ENCODE results near the gene XRN2. TPM values are rescaled to one million over a fixed set of nuclear protein-coding genes. Genes with fewer than 3 reads are reported as not detected.
A peak's percentile ranks its signal among the peaks of the same experiment; 100 is the strongest.

Gene XRN2
- total RNA-seq, 2 donors from 2014 or later, result 77.9 to 81.8 TPM

GRCh38 chr20:21273755-21274386, 29.3 kb upstream of the XRN2 start:
- H3K9me3 Mint-ChIP-seq, result peaks cover 0 to 2% of the 10 kb centered on the region in 2 donors
- no peaks in the 10 kb centered on the region for H3K4me1 Mint-ChIP-seq (ENCODE audit: low read depth)
- no peak for ATAC-seq (replicated peaks in 1 of 2)
- H3K4me3 Mint-ChIP-seq, result no peak overlapping the region
- peaks cover 18% of the 10 kb centered on the region for H3K27me3 Mint-ChIP-seq (ENCODE audit: low read depth)
- no peak for DNase-seq
- H3K36me3 Mint-ChIP-seq (ENCODE audit: insufficient read depth in 2 of 2), result peaks cover 0 to 2% of the 10 kb centered on the region in 2 donors
- H3K27ac Mint-ChIP-seq, result no peak overlapping the region

DNA sequence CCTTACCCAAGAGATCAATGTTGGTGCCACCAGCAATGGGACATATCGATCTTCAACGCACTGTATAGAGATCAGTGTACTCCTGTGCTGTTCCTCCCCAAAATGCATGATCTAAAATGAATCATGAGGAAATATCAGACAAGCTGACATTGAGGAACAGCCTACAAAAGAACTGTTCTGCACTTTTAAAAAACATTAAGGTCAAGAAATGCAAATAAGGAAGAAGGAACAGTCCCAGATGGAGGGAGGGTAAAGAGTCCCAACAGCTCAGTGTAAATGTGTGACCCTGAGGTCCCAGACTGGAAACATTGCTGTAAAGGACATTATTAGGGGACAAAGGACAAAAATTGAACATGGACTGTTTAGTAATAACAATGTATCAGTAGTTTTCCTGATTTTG, 24.3 kb upstream of the XRN2 start:
- Mint-ChIP-seq H3K27me3 (ENCODE audit: low read depth) (peaks cover 35% of the 10 kb centered on the region), H3K4me1 (ENCODE audit: low read depth) (peaks cover 10% of the 10 kb centered on the region), H3K36me3 (ENCODE audit: insufficient read depth in 2 of 2) (no peaks in the 10 kb centered on the region), H3K4me3 (no peak overlapping the region), H3K27ac (no peak overlapping the region), H3K9me3 (no peaks in the 10 kb centered on the region)
- DNase-seq (no peak), ATAC-seq (replicated peaks in 1 of 2) (no peak)

- ATAC-seq (replicated peaks in 1 of 2), result no peak
Measured at GRCh38 chr20:21279706-21280521, 23.2 kb upstream of the XRN2 start.

GRCh38 chr20:21280522-21281016, 22.6 kb upstream of the XRN2 start:
- peaks cover 10% of the 10 kb centered on the region for H3K4me1 Mint-ChIP-seq (ENCODE audit: low read depth)
- H3K36me3 Mint-ChIP-seq (ENCODE audit: insufficient read depth in 2 of 2), result peaks cover under 1 to 3% of the 10 kb centered on the region in 2 donors
- DNase-seq (no peak), ATAC-seq (replicated peaks in 1 of 2) (no peak)
- no peak overlapping the region for H3K4me3 Mint-ChIP-seq
- H3K27ac Mint-ChIP-seq, result no peak overlapping the region
- peaks cover under 1 to 2% of the 10 kb centered on the region in 2 donors for H3K9me3 Mint-ChIP-seq
- peaks cover 39% of the 10 kb centered on the region for H3K27me3 Mint-ChIP-seq (ENCODE audit: low read depth)

More at GRCh38 chr20:21279706-21280521, 23.2 kb upstream of the XRN2 start:
- Mint-ChIP-seq H3K4me1 (ENCODE audit: low read depth) (peaks cover 10% of the 10 kb centered on the region), H3K4me3 (no peak overlapping the region), H3K36me3 (ENCODE audit: insufficient read depth in 2 of 2) (peaks cover 0 to 3% of the 10 kb centered on the region in 2 donors), H3K9me3 (no peaks in the 10 kb centered on the region), H3K27ac (no peak overlapping the region), H3K27me3 (ENCODE audit: low read depth) (peaks cover 35% of the 10 kb centered on the region)
- DNase-seq, result no peak

- Mint-ChIP-seq H3K36me3 (ENCODE audit: insufficient read depth in 2 of 2) (peaks cover 6 to 7% of the 10 kb centered on the region in 2 donors), H3K9me3 (peaks cover 6 to 7% of the 10 kb centered on the region in 2 donors), H3K27ac (no peak overlapping the region), H3K27me3 (ENCODE audit: low read depth) (peaks cover 40% of the 10 kb centered on the region), H3K4me3 (no peak overlapping the region), H3K4me1 (ENCODE audit: low read depth) (no peaks in the 10 kb centered on the region)
- no peak for ATAC-seq (replicated peaks in 1 of 2)
- DNase-seq, result no peak
Measured at GRCh38 chr20:21286775-21287174, 16.4 kb upstream of the XRN2 start.

DNA sequence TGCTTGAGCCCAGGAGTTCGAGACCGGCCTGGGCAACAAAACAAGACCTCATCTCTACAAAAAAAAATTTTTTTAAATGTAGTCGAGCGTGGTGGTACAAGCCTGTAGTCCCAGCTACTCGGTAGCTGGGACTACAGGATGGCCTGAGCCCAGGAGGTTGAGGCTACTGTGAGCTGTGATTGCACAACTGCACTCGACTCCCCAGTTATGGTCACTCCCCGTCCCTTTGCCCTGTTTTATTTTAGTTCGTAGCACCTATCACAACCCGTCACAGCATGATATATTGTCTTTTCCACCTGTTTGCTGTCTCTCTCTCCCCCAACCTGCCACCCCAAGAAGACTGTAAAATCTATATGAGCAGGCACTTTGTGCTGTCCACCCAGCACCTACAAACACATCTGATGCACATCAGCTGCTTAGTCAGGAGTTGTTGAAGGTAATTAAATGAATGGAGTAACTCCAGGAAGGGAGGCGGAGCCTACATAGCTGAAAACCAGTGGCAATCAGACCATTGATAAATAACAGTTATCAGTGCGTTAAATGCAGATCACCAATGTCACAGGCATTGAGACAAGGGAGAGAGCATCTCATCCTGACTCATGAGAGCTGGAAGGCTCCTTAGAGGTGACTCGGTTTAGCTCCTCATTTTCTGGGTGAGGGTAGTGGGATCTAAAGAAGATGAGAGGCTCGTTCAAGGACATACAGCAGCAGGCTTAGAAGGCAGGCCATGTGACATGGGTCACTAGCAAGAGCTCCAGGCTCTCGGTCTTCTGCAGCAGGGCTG, 14.4 kb upstream of the XRN2 start:
- peaks cover 6 to 7% of the 10 kb centered on the region in 2 donors for H3K9me3 Mint-ChIP-seq
- no peak for DNase-seq
- ATAC-seq (replicated peaks in 1 of 2), result no peak
- H3K27ac Mint-ChIP-seq, result no peak overlapping the region
- no peaks in the 10 kb centered on the region for H3K4me1 Mint-ChIP-seq (ENCODE audit: low read depth)
- H3K27me3 Mint-ChIP-seq (ENCODE audit: low read depth), result peaks cover 32% of the 10 kb centered on the region
- peaks cover 6 to 7% of the 10 kb centered on the region in 2 donors for H3K36me3 Mint-ChIP-seq (ENCODE audit: insufficient read depth in 2 of 2)
- no peak overlapping the region for H3K4me3 Mint-ChIP-seq

- H3K4me3 Mint-ChIP-seq, result no peak overlapping the region
- no peak for ATAC-seq (replicated peaks in 1 of 2)
- peaks cover 6 to 7% of the 10 kb centered on the region in 2 donors for H3K9me3 Mint-ChIP-seq
- no peak overlapping the region for H3K27ac Mint-ChIP-seq
- H3K4me1 Mint-ChIP-seq (ENCODE audit: low read depth), result no peaks in the 10 kb centered on the region
- peaks cover 3 to 7% of the 10 kb centered on the region in 2 donors for H3K36me3 Mint-ChIP-seq (ENCODE audit: insufficient read depth in 2 of 2)
- no peak for DNase-seq
- H3K27me3 Mint-ChIP-seq (ENCODE audit: low read depth), result peaks cover 32% of the 10 kb centered on the region
Measured at GRCh38 chr20:21289651-21290050, 13.5 kb upstream of the XRN2 start.

DNA sequence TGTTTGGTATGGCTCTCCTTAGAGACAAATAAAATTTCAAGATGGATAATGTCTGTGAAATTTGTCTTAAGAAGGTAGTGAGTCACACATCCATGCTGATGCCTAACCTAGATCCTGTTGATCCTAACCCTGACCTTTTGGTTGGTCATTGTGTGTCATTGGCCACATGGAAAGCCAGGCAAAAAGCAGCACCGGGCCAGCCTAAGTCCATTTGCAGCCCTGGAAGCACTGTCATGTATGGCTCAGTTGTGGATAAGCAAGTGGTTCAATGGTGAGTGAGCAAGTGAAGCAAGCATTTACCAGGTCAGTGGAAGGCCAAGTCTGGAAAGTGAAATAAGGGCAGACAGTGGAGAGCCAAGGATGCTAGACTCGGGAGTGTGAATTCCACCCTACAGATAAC, 12.1 kb upstream of the XRN2 start:
- ATAC-seq (replicated peaks in 1 of 2) (no peak), DNase-seq (no peak)
- Mint-ChIP-seq H3K4me1 (ENCODE audit: low read depth) (no peaks in the 10 kb centered on the region), H3K27ac (no peak overlapping the region), H3K27me3 (ENCODE audit: low read depth) (peaks cover 23% of the 10 kb centered on the region), H3K36me3 (ENCODE audit: insufficient read depth in 2 of 2) (peaks cover 0 to 2% of the 10 kb centered on the region in 2 donors), H3K4me3 (no peak overlapping the region), H3K9me3 (peaks cover under 1% of the 10 kb centered on the region in 2 donors)

GRCh38 chr20:21294755-21295154, 8.4 kb upstream of the XRN2 start:
- Mint-ChIP-seq H3K4me3 (no peak overlapping the region), H3K27me3 (ENCODE audit: low read depth) (peaks cover 8% of the 10 kb centered on the region), H3K36me3 (ENCODE audit: insufficient read depth in 2 of 2) (no peaks in the 10 kb centered on the region), H3K9me3 (no peaks in the 10 kb centered on the region), H3K27ac (no peak overlapping the region), H3K4me1 (ENCODE audit: low read depth) (peaks cover 19% of the 10 kb centered on the region)
- no peak for ATAC-seq (replicated peaks in 1 of 2)
- no peak for DNase-seq

GRCh38 chr20:21301940-21302663, 1.0 kb upstream of the XRN2 start:
- DNase-seq, result no peak
- peaks cover 10 to 14% of the 10 kb centered on the region in 2 donors for H3K36me3 Mint-ChIP-seq (ENCODE audit: insufficient read depth in 2 of 2)
- H3K4me3 Mint-ChIP-seq, result peak overlapping the region; percentile 95 to 96
- H3K9me3 Mint-ChIP-seq, result no peaks in the 10 kb centered on the region
- ATAC-seq (replicated peaks in 1 of 2), result no peak
- H3K27me3 Mint-ChIP-seq (ENCODE audit: low read depth), result no peaks in the 10 kb centered on the region
- H3K4me1 Mint-ChIP-seq (ENCODE audit: low read depth), result peaks cover 43% of the 10 kb centered on the region
- H3K27ac Mint-ChIP-seq, result peak overlapping the region; percentile 90

DNA sequence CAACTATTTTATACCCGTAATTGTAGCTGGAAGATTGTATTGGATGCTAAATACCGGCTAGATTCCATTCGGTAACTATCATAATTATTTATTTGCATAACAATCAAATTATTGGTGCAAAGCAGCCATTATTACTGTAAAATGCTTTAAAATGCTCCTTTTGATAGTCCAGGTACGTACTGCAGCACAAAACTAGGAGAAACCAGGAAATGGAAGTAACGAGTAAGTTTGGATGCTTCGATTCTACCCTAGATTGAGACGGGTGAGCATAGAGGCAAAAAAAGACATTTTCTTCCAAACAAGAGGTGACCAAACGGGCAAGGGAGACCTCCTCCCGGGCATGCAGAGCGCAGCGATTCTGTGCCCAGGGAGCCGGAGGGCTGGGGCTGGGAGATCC, 469 bp upstream of the XRN2 start:
- Mint-ChIP-seq H3K27ac (peak overlapping the region; percentile 90), H3K27me3 (ENCODE audit: low read depth) (no peaks in the 10 kb centered on the region), H3K4me3 (peak overlapping the region; percentile 95 to 96), H3K4me1 (ENCODE audit: low read depth) (peaks cover 43% of the 10 kb centered on the region), H3K36me3 (ENCODE audit: insufficient read depth in 2 of 2) (peaks cover 10 to 14% of the 10 kb centered on the region in 2 donors), H3K9me3 (no peaks in the 10 kb centered on the region)
- DNase-seq, result no peak
- no peak for ATAC-seq (replicated peaks in 1 of 2)

DNA sequence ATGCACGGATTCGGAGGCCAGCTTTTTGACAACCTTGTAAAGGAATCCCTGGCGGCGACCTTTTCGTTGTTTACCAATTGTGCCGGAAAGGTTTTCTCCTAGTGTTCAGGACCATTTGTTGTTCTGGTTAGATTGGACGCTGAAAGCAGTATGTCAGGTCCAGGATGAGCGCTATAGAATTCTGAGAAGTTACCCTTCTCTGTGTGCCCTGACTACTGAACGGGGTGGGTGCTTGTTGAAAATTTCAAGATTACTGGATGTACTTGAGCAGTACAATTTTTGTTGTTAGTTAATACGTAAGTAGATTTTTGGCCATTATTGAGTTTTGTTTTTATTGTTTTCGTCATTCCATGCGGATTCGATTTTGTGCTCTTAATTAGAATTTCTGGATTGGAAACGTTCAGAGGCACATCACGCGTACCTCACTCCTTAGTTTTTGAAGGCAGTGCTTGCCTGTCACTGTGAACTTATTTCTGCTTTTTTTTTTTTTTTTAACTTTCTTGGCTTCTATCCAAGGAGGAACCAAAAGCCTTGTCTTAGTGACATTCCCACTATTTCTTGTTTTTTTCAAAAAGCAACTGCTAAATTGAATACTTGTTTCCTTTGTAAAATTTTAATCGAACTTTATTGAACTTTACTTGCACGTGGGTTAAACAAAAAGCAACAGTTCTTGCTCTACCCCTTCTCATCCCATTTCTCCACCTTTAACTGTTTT, 898 bp downstream of the XRN2 start:
- ATAC-seq (replicated peaks in 1 of 2), result peak; percentile 34 to 44
- no peaks in the 10 kb centered on the region for H3K27me3 Mint-ChIP-seq (ENCODE audit: low read depth)
- H3K4me3 Mint-ChIP-seq, result peak overlapping the region; percentile 95 to 96

More for the DNA sequence above, 898 bp downstream of the XRN2 start:
- H3K27ac Mint-ChIP-seq, result peak overlapping the region; percentile 97
- peaks cover 43% of the 10 kb centered on the region for H3K4me1 Mint-ChIP-seq (ENCODE audit: low read depth)
- no peak for DNase-seq
- H3K9me3 Mint-ChIP-seq, result peaks cover 0 to 2% of the 10 kb centered on the region in 2 donors
- H3K36me3 Mint-ChIP-seq (ENCODE audit: insufficient read depth in 2 of 2), result peaks cover 16 to 24% of the 10 kb centered on the region in 2 donors
